GF-D8 (cell line): ENCODE results near the gene BSPRY.
A peak's percentile ranks its signal among the peaks of the same experiment; 100 is the strongest.
"Not testable (repeated sequence)": the region's sequence is repeated elsewhere in the genome, so short reads cannot be mapped to it uniquely, and the experiment has no call there.

Source experiments
- DNase-seq: peaks from one replicate; lab custom pipeline; 2025; lab: John Stamatoyannopoulos, UW

The BSPRY gene

GRCh38 chr9:113395000-113395861, 45.9 kb downstream of the BSPRY start:
- DNase-seq: no peak

GRCh38 chr9:113397203-113397631, 47.9 kb downstream of the BSPRY start:
- no peak for DNase-seq

DNA sequence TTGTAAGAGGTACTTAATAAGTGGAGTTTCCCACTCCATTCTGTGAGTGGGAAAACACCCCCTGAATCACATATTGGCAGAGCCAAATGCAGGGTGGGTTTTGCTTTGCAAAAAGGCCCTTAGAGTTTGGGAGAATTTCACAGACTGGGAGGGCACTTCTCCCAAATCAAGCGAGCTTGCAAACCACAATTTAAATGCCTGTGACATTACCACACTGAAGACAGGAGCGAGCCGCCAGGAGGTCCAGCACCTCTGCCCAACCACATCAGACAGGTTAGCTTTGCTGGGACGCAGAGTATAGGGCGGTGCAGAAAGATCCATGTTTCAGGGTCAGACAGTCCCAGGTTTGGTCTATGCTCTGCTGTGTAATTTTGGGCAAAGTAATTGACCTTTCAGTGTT, 49.5 kb downstream of the BSPRY start:
- DNase-seq: no peak

GRCh38 chr9:113399646-113400200, 50.4 kb downstream of the BSPRY start:
- no peak for DNase-seq

- peak; percentile 95 for DNase-seq
Measured at GRCh38 chr9:113401027-113401792, 51.9 kb downstream of the BSPRY start, which contains the start of gene ALAD. Gene ALAD, minus strand, starts transcription at chr9:113401284. Its CDS starts 7,725 bp downstream, at chr9:113393559.

DNA sequence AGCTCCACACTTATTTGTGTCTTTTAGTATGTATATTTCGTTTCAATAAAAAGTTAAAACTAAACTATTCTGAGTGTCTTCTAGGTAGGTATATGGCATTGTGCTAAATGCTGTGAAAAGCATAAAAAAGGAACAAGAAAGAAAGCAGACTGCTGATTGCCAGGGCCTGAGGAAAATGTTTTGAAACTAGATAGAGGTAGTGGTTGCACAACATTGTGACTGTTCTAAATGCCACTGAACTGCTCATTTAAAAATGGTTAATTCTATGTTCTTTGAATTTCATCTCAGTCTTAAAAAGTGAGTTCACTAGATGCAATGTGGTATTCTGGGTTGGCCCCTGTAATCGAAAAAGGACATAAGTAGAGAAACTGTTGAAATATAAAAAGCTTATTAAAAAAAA, 54.3 kb downstream of the BSPRY start:
- DNase-seq: peak; percentile 90

DNA sequence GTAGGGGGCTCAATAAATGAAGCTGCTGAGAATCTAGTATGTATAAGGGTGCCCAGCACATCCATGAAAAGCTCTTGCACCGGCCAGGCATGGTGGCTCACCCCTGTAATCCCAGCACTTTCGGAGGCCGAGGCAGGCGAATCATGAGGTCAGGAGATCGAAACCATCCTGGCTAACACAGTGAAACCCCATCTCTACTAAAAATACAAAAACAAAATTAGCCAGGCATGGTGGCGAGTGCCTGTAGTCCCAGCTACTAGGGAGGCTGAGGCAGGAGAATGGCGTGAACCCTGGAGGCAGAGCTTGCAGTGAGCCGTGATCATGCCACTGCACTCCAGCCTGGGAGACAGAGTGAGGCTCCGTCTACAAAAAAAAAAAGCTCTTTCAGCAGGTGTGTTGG, 57.0 kb downstream of the BSPRY start:
- not testable (repeated sequence) for DNase-seq

DNA sequence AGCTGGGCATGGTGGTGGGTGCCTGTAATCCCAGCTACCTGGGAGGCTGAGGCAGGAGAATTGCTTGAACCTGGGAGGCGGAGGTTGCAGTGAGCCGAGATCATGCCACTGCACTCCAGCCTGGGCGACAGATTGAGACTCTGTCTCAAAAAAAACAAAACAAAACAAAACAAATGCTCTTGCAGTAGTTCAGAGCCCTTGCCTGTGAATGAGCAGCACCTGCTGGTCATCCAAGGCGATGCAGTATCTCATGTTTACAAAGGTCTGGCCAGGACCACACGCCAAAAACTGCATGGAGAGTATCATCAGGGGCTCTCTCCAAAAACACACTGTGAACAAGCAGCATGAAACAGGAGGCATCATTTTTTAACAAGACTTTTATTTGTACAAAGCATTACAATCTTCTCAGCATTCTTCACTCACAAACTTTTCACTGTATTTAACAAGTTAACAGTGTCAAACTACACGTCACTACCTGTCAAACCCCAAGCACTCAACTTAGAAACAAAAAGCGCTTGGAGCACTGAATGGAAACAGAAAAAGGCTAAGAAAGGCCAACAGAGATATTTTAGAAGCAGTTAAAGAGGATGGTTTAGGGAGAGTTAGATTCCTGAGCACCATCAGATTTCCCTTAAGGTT, 57.7 kb downstream of the BSPRY start:
- peak; percentile 35 for DNase-seq

GRCh38 chr9:113409481-113409880, 60.1 kb downstream of the BSPRY start:
- no peak for DNase-seq

DNA sequence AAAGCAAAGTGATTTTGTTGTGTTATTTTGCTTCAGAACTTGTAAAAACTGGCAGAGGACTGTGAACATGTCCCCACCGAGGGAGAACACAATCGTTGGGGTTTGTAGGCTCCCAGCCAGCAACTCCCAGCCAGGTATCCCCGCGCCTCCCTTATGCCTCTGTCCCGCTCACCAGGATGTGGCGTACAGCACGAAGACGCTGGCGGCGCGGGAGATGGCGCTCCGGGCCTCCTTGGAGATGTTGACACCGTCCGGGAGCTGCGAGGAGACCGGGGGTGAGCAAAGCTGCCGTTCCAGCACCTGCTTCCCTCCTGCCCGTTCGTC, 60.5 kb downstream of the BSPRY start:
- no peak for DNase-seq

DNA sequence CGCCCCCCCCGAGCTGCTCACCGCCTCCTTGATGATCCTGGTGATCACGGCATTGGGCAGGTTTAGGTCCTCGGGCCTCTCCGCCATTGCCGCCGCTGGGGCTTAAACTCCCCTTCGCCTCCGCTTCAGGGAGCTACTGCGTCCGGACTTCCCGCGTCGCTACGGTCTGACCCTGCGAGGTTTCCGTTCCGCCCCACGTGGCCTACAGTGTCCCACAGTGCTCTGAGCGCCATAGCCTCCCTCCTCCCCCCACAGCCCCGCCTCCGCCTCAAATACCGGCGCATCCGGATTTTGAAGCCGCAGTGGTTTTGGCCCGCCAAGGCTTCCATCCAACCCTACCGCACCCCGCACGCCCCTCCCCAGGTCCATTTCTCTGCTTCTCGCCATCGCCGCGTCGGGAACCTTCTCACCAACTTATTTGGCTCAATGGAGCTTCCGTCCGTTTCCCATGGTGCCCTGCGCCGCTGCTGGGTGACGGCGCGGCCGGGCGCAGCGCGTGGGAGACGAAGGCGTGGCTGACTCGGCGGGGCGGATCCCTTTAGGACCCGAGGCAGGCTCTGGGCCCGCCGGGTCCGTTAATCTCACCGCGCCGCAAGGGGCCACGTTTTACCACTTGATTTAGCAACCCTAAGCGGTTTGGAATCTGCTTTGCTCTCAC, 61.0 kb downstream of the BSPRY start, which contains the start of the genes C9orf43 and POLE3:
Gene C9orf43 (plus strand): TSS at position 541 of the 658 bp plus-strand sequence. CDS start 2,747 bp downstream, outside the sequence.
Gene POLE3 (minus strand): TSS at position 469 of the 658 bp plus-strand sequence. CDS start 382 bp downstream, at position 87.
- DNase-seq: peak; percentile 94

GRCh38 chr9:113416149-113416721, 66.9 kb downstream of the BSPRY start:
- DNase-seq: no peak

- no peak for DNase-seq
Measured at GRCh38 chr9:113417370-113417769, 68.0 kb downstream of the BSPRY start.
